A549 (cell line): ENCODE data around the gene AKT1S1. TPM values are rescaled to one million over a fixed set of nuclear protein-coding genes. Genes with fewer than 3 reads are reported as not detected.

ENCODE experiments used
- ATAC-seq, 2 experiments: fragments of 200-7000 bp in 1 of 2; fragments of >200 bp in 1 of 2; cut with Nextera tagmentation in 1 of 2; cut with Tn5 transposase in 1 of 2; 3 replicates each; pipeline versions ENCODE4 v1.8.0 to v1.9.1; 2018 to 2020; ENCODE audit warnings: mild to moderate bottlenecking in 1 of 2, moderate library complexity in 1 of 2
- CTCF ChIA-PET: fragments of 300-600 bp; sonication (Branson Sonifier 250); formaldehyde crosslinking; extraction: SDS; loops from one replicate; lab custom pipeline; 2021; ENCODE audit warnings: antibody characterized with exemption, inconsistent platforms; lab: Yijun Ruan, JAX
- POLR2A ChIA-PET: fragments of 350-600 bp; formaldehyde crosslinking; extraction: SDS; loops from one replicate; lab custom pipeline; 2021; ENCODE audit warnings: antibody characterized with exemption, inconsistent platforms; lab: Yijun Ruan, JAX
- DNase-seq, 2 experiments: peaks; one replicate each; pipeline versions ENCODE4 v3.0.0 to v3.0.0-alpha.2; 2011 to 2016; ENCODE audit warnings: low read depth in 1 of 2, low spot score in 1 of 2
- FAIRE-seq: peaks from 2 replicates; lab custom pipeline; 2011; peaks lifted over from hg19 to GRCh38; lab: Jason Lieb, UNC
- H3K27ac ChIP-seq, 2 experiments: fragments of >200 bp; sonication (Bioruptor Twin); formaldehyde crosslinking; 3 replicates each; pipeline ENCODE4 v1.5.1; 2016 to 2017
- H3K4me1 ChIP-seq: fragments of >200 bp; sonication (Bioruptor Twin); formaldehyde crosslinking; 3 replicates; pipeline ENCODE4 v1.6.1; 2016
- H3K4me2 ChIP-seq: fragments of >200 bp; sonication (Bioruptor Twin); formaldehyde crosslinking; 3 replicates; pipeline ENCODE4 v1.6.1; 2016
- H3K4me3 ChIP-seq: fragments of >200 bp; sonication (Bioruptor Twin); formaldehyde crosslinking; 3 replicates; pipeline ENCODE4 v1.5.1; 2016
- H3K9me3 ChIP-seq: fragments of >200 bp; sonication (Bioruptor Twin); formaldehyde crosslinking; 3 replicates; pipeline ENCODE4 v1.6.1; 2016
- ATOH8 ChIP-seq: fragments of 250-450 bp; sonication (Bioruptor Pico); IDR thresholded peaks from 2 replicates; pipeline ENCODE4 v1.5.0; 2020; ENCODE audit warnings: low read depth, mild to moderate bottlenecking, moderate library complexity
- BCL3 ChIP-seq: fragments of >200 bp; sonication (Bioruptor Twin); formaldehyde crosslinking; IDR thresholded peaks from 3 replicates; pipeline ENCODE4 v1.6.1; 2016
- CBX2 ChIP-seq: fragments of 200-600 bp; sonication (generic); IDR thresholded peaks from 2 replicates; pipeline ENCODE4 v1.6.1; 2016; ENCODE audit warnings: low read depth, mild to moderate bottlenecking, borderline replicate concordance
- CHD4 ChIP-seq: fragments of 200-600 bp; sonication (generic); IDR thresholded peaks from 2 replicates; pipeline ENCODE4 v1.6.1; 2016; ENCODE audit warnings: antibody characterized with exemption, mild to moderate bottlenecking, borderline replicate concordance
- EHMT2 ChIP-seq: fragments of 200-600 bp; sonication (generic); IDR thresholded peaks from 2 replicates; pipeline ENCODE4 v1.6.1; 2016; ENCODE audit warnings: antibody characterized with exemption, low read depth, mild to moderate bottlenecking, moderate library complexity
- FOSB ChIP-seq: fragments of 250-450 bp; sonication (Bioruptor Pico); IDR thresholded peaks from 2 replicates; pipeline ENCODE4 v1.5.0; 2020; ENCODE audit warnings: mild to moderate bottlenecking, moderate library complexity
- FOSL2 ChIP-seq, 2 experiments: fragments of 450-650 bp in 1 of 2; fragments of >200 bp in 1 of 2; sonication (Bioruptor Twin) in 1 of 2; formaldehyde crosslinking; IDR thresholded peaks; 2 replicates each; pipeline versions ENCODE4 v1.5.0 to v1.6.1; 2016 to 2020; ENCODE audit warnings: mild to moderate bottlenecking in 1 of 2, moderate library complexity in 1 of 2
- FOXS1 ChIP-seq: fragments of 250-450 bp; sonication (Bioruptor Pico); IDR thresholded peaks from 2 replicates; pipeline ENCODE4 v1.5.0; 2020; ENCODE audit warnings: mild to moderate bottlenecking, moderate library complexity
- HEYL ChIP-seq: fragments of 250-450 bp; sonication (Bioruptor Pico); IDR thresholded peaks from 2 replicates; pipeline ENCODE4 v1.8.0; 2021; ENCODE audit warnings: mild to moderate bottlenecking, moderate library complexity
- HMGXB4 ChIP-seq: fragments of 250-450 bp; sonication (Bioruptor Pico); IDR thresholded peaks from 2 replicates; pipeline ENCODE4 v1.5.0; 2021; ENCODE audit warnings: mild to moderate bottlenecking, moderate library complexity, borderline replicate concordance
- HOXA7 ChIP-seq: fragments of 250-450 bp; sonication (Bioruptor Pico); IDR thresholded peaks from 2 replicates; pipeline ENCODE4 v1.5.0; 2020; ENCODE audit warnings: mild to moderate bottlenecking, moderate library complexity
- JUN ChIP-seq, 2 experiments: fragments of >200 bp; sonication (Bioruptor Twin); formaldehyde crosslinking; IDR thresholded peaks; 2 replicates in 1 of 2; 3 replicates in 1 of 2; pipeline ENCODE4 v1.6.1; 2016 to 2017
- MYC ChIP-seq: IDR thresholded peaks from 2 replicates; pipeline ENCODE4 v1.6.1; 2012; ENCODE audit warnings: mild to moderate bottlenecking, inconsistent platforms, low read length, improper control_type of control experiment, borderline replicate concordance
- NPAS2 ChIP-seq: fragments of 250-450 bp; sonication (Bioruptor Pico); IDR thresholded peaks from 2 replicates; pipeline ENCODE4 v1.8.0; 2022; ENCODE audit warnings: mild to moderate bottlenecking, moderate library complexity, borderline replicate concordance
- NR3C1 ChIP-seq: fragments of >200 bp; sonication (Bioruptor Twin); formaldehyde crosslinking; IDR thresholded peaks from 3 replicates; pipeline ENCODE4 v1.6.1; 2017
- PBX3 ChIP-seq: IDR thresholded peaks from 2 replicates; pipeline ENCODE4 v1.6.1; 2012
- PHF8 ChIP-seq: fragments of 200-600 bp; sonication (generic); IDR thresholded peaks from 2 replicates; pipeline ENCODE4 v1.6.1; 2016; ENCODE audit warnings: low read depth, mild to moderate bottlenecking, antibody characterized with exemption, moderate library complexity, borderline replicate concordance
- POLR2A ChIP-seq: IDR thresholded peaks from 2 replicates; pipeline ENCODE4 v1.6.1; 2012; ENCODE audit warnings: mild to moderate bottlenecking, low read length
- POLR2AphosphoS2 ChIP-seq: conservative IDR thresholded peaks from 2 replicates; pipeline ENCODE4 v1.6.1; 2012; ENCODE audit warnings: low read length, improper control_type of control experiment, inconsistent platforms
- RAD21 ChIP-seq, 2 experiments: fragments of >200 bp in 1 of 2; sonication (Bioruptor Twin) in 1 of 2; formaldehyde crosslinking in 1 of 2; IDR thresholded peaks in 1 of 2; conservative IDR thresholded peaks in 1 of 2; 2 replicates in 1 of 2; 3 replicates in 1 of 2; pipeline ENCODE4 v1.6.1; 2012 to 2018; ENCODE audit warnings: inconsistent platforms in 1 of 2
- RNF2 ChIP-seq: fragments of 200-600 bp; sonication (generic); IDR thresholded peaks from 2 replicates; pipeline ENCODE4 v1.6.1; 2016; ENCODE audit warnings: low read depth, mild to moderate bottlenecking, antibody characterized with exemption, moderate library complexity, borderline replicate concordance
- SREBF2 ChIP-seq: fragments of 450-650 bp; IDR thresholded peaks from 2 replicates; pipeline ENCODE4 v1.6.1; 2014; ENCODE audit warnings: mild to moderate bottlenecking, moderate library complexity
- TP53 ChIP-seq: fragments of 250-450 bp; sonication (Bioruptor Pico); IDR thresholded peaks from 2 replicates; pipeline ENCODE4 v1.5.0; 2021; ENCODE audit warnings: mild to moderate bottlenecking, moderate library complexity
- ZSCAN20 ChIP-seq: fragments of 250-450 bp; sonication (Bioruptor Pico); IDR thresholded peaks from 2 replicates; pipeline ENCODE4 v1.8.0; 2022; ENCODE audit warnings: mild to moderate bottlenecking, moderate library complexity
- WGBS: methylation state at CpG from one replicate; pipeline ENCODE4 v1.1.6; 2017; ENCODE audit errors: missing lambda C conversion rate; 5-methylcytosine and 5-hydroxymethylcytosine counted together
- polyA plus RNA-seq, 4 experiments: library from polyadenylated mRNA; depleted of rRNA in 3 of 4; stranded (reverse); fragments of >200 nt; fragmentation: RNase III in 1 of 4; extraction: RNeasy Plus Mini Kit Qiagen cat#74134 plus additional on column Dnase treatment in 1 of 4; gene quantifications; 2 replicates in 3 of 4; 3 replicates in 1 of 4; pipeline ENCODE4 v1.2.3, GENCODE V29; 2011 to 2017
- TF ChIP-seq, protein P1 (sequence below): IDR thresholded peaks from 2 replicates; pipeline ENCODE4 v1.6.1; 2012

Gene AKT1S1
- polyA plus RNA-seq, 2 of the 4 experiments (the other 2 are of a cell fraction): 39.2 to 75.9 TPM

DNA sequence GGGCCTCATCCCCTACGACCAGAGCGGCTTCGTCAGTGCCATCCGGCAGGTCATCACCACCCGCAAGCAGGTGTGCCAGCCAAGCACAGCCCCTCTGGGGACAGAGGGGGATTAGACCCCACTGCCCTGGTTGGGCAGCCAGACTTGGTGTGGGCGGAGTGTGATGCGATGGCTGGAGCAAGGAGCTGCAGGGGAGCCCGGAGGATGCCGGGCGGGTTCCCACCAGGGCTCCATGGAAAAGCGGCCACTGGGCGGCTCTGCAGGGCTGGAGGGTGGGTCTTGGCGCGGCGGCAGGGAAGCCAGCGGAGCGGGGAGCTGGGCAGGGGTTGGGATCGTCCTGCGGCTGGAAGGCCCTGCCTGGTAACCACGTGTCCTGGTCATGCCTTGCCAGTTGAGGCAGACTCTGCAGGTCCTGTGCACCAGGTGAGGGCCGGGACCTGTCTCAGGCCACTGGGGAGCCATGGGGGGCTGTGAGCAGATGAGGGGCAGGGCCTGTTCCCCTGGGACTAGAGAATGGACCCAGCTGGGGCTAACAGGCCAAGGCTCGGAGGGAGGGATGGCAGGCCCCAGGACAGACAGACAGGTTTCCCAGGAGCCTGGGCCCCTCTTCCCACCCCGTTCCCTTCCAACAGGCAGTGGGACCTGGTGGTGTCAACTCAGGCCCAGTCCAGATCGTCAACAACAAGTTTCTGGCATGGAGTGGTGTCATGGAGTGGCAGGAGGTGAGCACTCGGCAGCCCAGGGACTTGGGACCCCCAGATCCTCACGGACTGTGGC is 19.9 kb downstream of the AKT1S1 start:
- Histone ChIP-seq H3K9me3 (no peaks in the 10 kb centered on the region), H3K27ac (no peak overlapping the region), H3K4me2 (no peak overlapping the region), H3K4me1 (peaks cover 41% of the 10 kb centered on the region), H3K4me3 (no peak overlapping the region)
- ATAC-seq (peak; percentile 0 to 3; a peak in 3 of 6 replicates), DNase-seq (no peak), FAIRE-seq (no peak)
- POLR2A ChIA-PET: interaction anchor here (2.5 to 2.7 kb wide), 2 partner anchors 12 to 19 kb away, joined by 7 to 9 read pairs; partner anchors contain the start of gene AKT1S1
- CTCF ChIA-PET: interaction anchor here (1.4 kb wide), 1 partner anchor 24 kb away, joined by 4 read pairs; no protein-coding TSS in a partner anchor
- 92% methylated on average over 26 of the region's 26 CpGs for WGBS
- peak in 1 of 2 experiments; percentile 52; a peak in 3 of 5 replicates for TF ChIP-seq JUN (IDR thresholded peaks at IDR 0.05)
- TF ChIP-seq POLR2AphosphoS2: peak; percentile 67
- TF ChIP-seq EHMT2: no peak
- TF ChIP-seq ZSCAN20 (CRISPR knock-in tag): no peak
- TF ChIP-seq, protein P1, sequence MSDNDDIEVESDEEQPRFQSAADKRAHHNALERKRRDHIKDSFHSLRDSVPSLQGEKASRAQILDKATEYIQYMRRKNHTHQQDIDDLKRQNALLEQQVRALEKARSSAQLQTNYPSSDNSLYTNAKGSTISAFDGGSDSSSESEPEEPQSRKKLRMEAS: no peak
- TF ChIP-seq PBX3: peak; percentile 78
- TF ChIP-seq BCL3: no peak; the same call in 2 of the 3 replicates
- TF ChIP-seq HEYL: no peak
- TF ChIP-seq ATOH8: no peak
- no peak for TF ChIP-seq FOSL2 (IDR thresholded peaks at IDR 0.05)
- TF ChIP-seq FOSL2 (CRISPR knock-in tag; IDR thresholded peaks at IDR 0.05): no peak
- no peak for TF ChIP-seq CHD4
- TF ChIP-seq MYC: no peak
- peak; percentile 21; the same call in 1 of the 2 replicates for TF ChIP-seq POLR2A
- TF ChIP-seq PHF8: no peak
- TF ChIP-seq NR3C1: no peak
- TF ChIP-seq CBX2: no peak
- TF ChIP-seq RAD21 (conservative IDR thresholded peaks at IDR 0.05 in 1 of 2, IDR thresholded peaks at IDR 0.05 in 1 of 2): no peak
- peak; percentile 60; the same call in 1 of the 2 replicates for TF ChIP-seq FOSB (CRISPR knock-in tag)
- TF ChIP-seq SREBF2: no peak
- TF ChIP-seq NPAS2 (CRISPR knock-in tag): no peak
- TF ChIP-seq TP53 (CRISPR knock-in tag): 0 out of 2 replicates have a peak, but pooled peaks have one; percentile 29
- no peak; the same call in 1 of the 2 replicates for TF ChIP-seq HOXA7 (CRISPR knock-in tag)

GRCh38 chr19:49856574-49857021 is 20.6 kb downstream of the AKT1S1 start:
- H3K9me3 ChIP-seq: no peaks in the 10 kb centered on the region
- no peak overlapping the region for H3K4me2 ChIP-seq
- POLR2A ChIA-PET: interaction anchor here (2.7 kb wide), 1 partner anchor 20 kb away, joined by 7 read pairs; the partner anchor contains the start of gene AKT1S1
- DNase-seq (no peak), ATAC-seq (peak; percentile 0 to 1; a peak in 2 of 6 replicates), FAIRE-seq (no peak)
- peaks cover 44% of the 10 kb centered on the region for H3K4me1 ChIP-seq
- TF ChIP-seq JUN (IDR thresholded peaks at IDR 0.05): peak in 1 of 2 experiments; percentile 57; a peak in 1 of 5 replicates
- TF ChIP-seq HMGXB4 (CRISPR knock-in tag): no peak
- TF ChIP-seq FOXS1 (CRISPR knock-in tag): no peak
- TF ChIP-seq RNF2: no peak
- TF ChIP-seq PBX3: peak; percentile 70; the same call in 1 of the 2 replicates
- TF ChIP-seq POLR2A: 0 out of 2 replicates have a peak, but pooled peaks have one; percentile 9
- no peak overlapping the region for H3K27ac ChIP-seq
- no peak overlapping the region for H3K4me3 ChIP-seq
- CTCF ChIA-PET: interaction anchor here (0.9 kb wide), 1 partner anchor 13 kb away, joined by 3 read pairs; no protein-coding TSS in a partner anchor
- 92% methylated on average over 11 of the region's 18 CpGs for WGBS
